GM21529 (cell line): ENCODE results near the gene NPDC1.
"Not testable (repeated sequence)": the region's sequence is repeated elsewhere in the genome, so short reads cannot be mapped to it uniquely, and the experiment has no call there.

Experiments
- ATAC-seq: cut with Tn5 transposase; IDR thresholded peaks from one replicate; pipeline ENCODE4 v1.9.1; 2021; ENCODE audit not compliant: unreplicated experiment

Gene NPDC1

GRCh38 chr9:137013571-137013940 lies 32.4 kb downstream of the NPDC1 start:
- ATAC-seq: no peak

DNA sequence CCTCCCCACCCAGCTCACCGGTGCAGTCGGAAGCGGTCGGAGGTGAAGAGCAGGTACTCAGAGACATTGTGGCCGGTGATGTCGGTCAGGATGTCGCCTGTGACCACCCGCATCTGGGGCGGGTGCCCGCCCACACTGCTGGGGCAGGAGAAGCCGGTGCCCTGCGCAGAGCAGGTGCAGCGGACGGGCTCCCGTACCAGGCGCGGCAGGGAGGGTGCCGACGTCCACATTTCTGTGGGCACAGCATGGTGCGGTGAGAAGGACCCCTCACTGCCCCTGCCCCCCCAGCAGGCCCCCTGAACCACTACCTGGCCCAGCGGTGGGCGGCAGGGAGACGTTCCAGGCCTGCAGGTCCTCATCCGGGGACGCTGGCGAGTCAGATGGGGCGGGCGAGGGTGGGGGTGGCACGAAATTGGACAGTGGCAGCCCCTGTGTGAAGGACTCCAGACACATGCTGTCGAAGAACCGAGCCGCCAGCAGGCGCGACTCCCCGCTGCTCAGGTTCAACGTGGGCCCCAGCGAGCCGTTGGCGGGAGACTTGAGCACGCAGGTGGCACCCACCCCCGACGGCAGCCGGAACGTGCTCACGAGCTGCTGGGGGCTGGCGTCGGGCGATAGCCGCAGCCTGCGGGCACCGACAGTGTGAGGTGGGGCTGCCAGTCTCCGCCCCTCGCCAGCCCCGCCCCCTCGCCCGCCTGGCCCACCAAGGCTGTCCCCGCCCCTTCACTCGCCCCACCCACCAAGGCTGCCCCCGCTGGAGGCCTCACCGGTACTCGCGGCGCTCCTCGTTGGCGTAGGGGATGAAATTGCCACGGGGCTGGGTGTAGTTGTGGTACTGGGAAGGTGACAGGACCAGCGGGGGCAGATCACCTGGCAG lies 33.0 kb downstream of the NPDC1 start:
- ATAC-seq: no peak

- no peak for ATAC-seq
Observed at GRCh38 chr9:137011907-137012675, 33.9 kb downstream of the NPDC1 start.

DNA sequence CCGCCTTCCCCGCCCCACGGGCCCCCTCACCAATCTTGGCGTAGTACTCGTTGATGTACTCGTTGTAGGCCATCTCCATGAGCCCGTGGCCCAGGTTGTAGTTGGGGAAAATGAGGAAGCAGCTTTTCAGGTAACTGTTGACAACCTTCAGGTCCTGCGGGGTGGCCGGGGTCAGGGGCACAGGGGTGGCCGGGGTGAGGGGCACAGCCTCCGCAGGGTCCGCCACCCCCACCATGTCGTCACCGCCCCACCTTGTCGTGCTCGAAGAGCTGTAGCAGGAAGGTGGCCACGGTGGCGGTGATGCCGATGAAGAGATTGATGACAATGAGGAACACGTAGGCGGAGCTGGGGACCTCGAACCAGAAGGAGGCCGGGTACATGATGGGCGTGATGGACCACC lies 34.8 kb downstream of the NPDC1 start:
- no peak for ATAC-seq

DNA sequence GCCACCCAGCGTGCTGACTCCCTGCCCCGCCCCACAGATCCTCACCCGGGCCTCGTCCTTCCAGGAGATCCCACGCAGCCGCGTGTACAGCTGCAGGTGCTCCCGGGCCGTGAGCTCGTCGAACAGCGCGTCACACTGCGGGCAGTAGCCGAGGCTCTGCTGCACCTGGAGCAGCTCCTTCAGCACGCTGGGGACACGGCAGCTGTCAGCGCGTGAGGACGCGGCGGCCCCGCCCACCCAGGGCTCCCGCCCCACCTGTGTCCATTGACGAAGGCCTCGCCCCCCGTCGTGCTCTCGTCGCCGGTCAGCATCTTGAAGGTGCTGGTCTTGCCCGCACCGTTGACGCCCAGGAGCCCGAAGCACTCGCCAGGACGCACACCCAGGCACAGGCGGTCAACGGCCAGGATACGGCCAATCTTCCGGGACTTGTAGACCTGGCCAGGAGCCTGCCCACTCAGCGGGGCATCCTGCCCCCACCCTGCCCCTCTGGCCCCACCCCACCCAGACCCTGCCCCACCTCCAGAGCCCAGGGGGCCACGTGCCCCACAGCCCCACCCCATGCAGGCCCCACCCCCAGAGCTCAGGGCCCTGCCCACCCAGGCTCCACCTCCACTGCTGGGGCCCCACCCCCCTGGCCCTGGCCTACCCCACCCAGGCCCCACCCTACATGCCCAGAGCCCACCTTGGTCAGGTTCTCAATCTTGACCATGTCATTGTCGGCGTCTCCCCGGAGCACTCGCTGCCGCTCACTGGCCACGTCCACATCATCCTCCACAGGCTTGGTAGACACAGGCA lies 35.8 kb downstream of the NPDC1 start:
- ATAC-seq: no peak

DNA sequence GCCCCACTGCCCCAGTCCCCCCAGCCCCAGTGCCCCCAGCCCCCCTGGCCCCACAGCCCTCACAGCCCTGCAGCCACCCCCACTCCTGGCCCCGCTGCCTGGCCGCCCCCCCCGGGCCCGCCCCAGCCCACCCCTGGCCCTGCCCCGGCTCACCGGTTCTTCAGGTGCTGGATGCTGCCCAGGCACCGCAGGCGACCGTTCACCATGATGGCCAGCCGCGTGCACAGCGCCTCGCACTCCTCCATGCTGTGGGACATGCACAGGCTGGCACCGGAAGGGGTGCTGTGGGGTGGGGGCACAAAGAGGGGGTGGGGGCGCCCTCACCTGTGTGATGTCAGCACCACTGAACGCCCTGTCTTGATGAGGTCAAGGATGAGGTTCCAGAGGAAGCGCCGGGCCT lies 36.8 kb downstream of the NPDC1 start:
- no peak for ATAC-seq

DNA sequence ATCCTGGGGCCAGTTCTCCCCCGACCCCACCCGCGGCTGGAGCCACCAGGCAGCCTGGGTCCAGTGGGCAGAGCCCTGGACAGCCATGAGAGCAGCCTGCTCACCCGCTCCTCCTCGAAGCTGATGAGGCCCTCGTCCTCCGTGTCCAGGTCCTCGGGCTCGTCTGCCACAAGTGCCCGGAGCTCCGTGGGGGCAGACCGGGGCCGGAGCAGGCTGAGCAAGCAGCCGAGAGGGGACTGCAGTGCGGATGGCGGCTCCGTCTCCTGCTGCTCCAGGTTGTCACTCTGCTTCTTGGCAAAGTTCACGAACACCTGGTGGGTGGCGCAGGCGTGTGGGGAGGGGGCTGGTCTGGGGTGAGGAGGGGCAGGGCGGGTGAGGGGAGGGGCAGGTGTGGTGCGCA lies 37.7 kb downstream of the NPDC1 start:
- no peak for ATAC-seq

GRCh38 chr9:137007816-137008270 lies 38.1 kb downstream of the NPDC1 start:
- ATAC-seq: no peak

- no peak for ATAC-seq
Observed at GRCh38 chr9:137007108-137007815, 38.7 kb downstream of the NPDC1 start.

DNA sequence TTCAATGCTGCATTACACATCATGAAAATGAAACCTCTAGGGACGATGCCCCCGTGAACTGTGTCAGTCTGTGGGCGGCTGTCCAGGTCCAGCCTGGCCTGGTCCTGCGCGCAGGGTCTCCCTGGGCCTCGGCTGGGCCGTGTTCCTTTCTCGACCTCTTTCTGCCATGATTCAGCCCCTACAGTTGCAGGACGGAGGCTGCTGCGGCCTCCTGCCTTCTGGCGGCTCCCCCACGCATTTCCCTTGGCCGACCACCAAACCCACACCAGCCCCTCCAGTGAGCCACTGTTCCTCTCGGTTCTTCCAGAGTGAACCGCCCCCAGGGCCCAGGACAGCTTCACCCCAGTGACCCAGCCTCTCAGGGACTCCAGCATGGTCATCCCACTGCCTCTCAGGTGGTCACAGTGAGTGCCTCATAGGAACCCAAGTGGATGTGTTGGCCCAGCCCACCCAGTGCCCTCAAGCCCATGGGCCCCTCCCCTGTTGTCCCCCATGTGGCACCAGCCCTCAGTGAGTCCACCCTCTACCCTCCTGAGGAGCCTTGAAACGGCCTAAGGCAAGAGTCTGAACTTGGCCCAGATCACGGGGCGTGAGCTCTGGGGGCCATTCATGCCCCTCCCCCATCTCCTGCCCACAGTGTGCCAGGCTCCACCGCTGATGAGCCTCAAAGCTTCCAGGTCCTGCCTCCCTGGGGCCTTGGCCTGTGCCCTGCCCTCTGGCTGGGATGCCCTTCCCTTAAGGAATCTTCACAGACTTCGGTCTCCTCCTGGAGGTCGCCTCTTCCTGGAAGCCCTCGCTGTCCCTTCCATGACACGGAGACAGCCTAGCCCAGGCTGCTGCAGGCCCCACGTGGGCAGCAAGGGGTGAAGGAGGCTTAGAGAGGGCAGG lies 39.6 kb downstream of the NPDC1 start:
- no peak for ATAC-seq

GRCh38 chr9:137004285-137004684 lies 41.7 kb downstream of the NPDC1 start:
- not testable (repeated sequence) for ATAC-seq

GRCh38 chr9:137002646-137003041 lies 43.3 kb downstream of the NPDC1 start:
- ATAC-seq: no peak

DNA sequence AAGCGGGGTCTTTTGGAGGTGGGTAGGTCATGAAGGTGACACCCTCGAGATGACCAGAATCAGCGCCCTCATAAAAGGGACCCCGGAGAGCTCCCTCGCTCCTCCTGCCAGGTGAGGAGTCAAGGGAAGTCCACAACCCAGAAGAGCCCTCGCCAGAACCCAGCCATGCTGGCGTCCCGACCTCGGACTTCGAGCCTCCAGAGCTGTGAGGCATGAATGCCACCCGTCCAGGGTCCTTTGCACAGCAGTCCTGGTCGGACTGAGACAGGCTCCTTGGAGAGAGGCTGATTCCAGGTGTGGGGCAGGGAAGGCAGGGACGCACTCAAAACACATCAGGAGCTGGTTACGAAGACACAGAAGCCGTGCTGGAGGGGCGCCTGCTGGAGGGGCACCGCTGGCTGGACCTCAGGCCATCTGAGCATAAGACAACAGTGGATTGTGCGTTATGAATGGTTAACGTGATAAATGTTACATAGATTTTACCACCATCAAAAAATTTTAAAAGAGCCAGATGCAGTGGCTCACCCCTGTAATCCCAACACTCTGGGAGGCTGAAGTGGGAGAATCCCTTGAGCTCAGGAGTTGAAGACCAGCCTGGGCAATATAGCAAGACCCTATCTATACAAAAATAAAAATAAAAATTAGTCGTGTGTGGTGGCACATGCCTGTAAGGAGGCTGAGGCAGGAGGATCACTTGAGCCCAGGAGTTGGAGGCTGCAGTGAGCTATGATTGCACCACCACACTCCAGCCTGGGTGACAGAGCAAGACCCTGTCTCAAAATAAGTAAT lies 43.9 kb downstream of the NPDC1 start:
- no peak for ATAC-seq

DNA sequence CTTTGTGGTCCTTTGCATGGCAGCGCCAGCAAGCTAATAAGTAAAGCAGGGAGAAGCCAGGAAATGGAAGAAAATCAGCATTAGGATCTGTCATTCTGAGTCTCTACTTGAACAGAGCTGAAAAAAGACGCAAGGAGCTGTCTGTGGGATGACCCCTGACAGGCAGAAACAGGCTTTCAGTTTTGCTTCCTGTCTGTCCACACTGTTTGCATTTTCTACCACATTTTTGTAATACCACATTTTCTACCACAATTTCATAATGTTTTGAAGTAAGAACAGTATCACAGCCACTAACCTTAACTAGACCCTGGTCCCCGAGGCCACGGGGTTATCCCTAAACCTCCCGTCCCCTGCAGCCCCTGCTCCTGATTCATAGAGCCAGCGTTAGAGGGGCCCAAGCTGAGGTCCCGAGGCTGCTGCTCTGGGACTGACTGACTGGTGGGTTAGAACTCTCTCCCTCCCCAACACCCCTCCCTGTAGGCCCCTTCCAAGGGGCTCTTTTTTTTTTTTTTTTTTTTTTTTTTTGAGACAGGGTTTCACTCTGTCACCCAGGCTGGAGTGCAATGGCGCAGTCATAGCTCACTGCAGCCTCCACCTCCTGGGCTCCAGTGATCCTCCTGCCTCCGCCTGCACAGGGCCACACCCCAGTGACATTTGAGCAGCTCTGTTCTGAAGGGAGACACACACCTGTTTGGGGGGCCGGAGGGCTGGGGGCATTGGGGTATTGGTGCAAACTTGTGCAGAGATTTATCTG lies 45.6 kb downstream of the NPDC1 start:
- ATAC-seq: peak; percentile 76

DNA sequence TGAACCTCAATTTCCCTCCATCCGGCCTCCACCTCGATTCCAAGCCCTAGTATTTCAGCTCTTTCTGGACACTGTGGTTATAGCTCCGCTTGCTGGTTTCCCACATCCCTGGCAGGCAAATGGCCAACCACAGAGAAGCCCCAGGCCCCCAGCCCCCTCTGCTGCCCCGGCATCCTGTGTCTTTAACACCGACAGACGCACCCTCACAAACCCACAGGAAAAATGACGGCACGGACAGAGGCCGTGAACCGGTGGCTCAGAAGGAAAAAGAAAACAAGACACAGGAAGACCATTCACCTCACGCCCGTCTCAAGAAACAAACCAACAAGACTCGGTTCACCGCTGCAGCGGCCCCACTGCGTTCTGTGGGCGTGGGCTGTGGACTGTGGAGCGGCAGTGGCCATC lies 48.1 kb downstream of the NPDC1 start:
- ATAC-seq: no peak

DNA sequence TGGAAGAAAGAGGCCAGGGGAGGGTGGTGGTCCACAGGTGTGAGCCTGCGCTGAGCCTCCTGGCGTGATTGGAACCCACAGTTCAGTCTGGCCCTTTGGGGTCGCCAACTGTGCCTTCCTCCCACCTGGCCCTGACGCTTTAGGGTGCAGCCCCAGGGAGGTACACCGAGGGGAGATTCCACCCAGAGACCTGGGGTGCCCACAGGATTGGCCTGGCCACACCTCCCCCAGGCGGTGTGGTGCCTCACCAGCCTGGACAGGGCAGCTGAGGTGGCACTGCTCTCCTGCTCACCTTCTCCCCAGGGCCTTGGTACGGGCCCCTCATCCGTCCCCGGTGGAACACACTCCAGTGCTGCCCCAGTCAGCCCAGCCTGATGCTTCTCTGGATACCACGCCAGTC lies 48.6 kb downstream of the NPDC1 start:
- no peak for ATAC-seq

DNA sequence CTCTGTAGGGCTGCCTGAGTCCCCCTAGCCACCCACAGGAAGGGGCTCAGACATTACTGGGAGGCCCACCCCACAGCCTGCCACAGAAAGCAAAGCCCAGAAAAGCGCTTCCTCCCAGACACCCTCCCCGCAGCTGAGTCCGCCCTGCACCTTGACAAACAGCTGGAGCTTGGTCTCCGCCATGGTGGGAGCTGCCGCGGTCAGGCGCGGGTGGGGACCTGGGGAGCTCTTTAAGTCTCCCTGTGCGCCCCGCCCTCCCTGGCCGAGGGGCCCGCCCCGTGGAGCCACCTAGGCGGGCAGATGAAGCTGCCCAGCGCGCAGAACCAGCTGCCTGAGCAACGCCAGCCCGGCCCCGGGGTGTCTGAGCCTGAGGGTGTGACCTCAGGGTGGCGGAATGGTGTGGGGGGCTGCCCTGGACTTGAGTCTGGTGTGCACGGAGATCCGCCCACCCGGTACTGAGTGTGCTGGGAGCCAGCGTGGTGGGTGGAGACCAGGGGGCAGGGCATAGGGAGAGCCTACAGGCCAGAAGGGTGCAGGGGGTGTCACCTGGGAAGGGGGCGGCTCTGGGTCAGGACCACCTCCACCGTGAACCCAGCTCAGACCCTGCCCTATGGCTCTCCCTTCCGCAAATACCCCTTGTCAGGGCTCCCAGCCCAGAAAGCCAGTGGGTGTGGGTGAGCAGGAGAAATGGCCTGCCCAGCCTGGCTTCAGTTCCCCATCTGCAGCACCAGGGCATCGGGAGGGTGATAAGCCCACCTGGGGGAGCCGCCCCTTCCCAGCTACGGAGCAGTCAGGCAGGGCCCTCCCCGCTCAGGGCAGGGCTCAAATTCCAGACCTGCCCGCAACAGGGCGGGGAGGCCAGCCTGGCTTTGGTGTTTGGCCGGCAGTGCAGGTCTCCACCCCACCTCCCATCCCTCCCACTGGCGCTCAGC lies 49.4 kb downstream of the NPDC1 start, which contains the start of gene CLIC3:
TSS of gene CLIC3 (minus strand) at position 208 of the 932 bp plus-strand sequence. CDS start at position 183, 25 bp downstream.
- ATAC-seq: no peak
